Measurements from ENCODE around the gene FUS. TPM values are rescaled to one million over a fixed set of nuclear protein-coding genes. Genes with fewer than 3 reads are reported as not detected.
A peak's percentile ranks its signal among the peaks of the same experiment; 100 is the strongest.
"Not testable (repeated sequence)": the region's sequence is repeated elsewhere in the genome, so short reads cannot be mapped to it uniquely, and the experiment has no call there.

The FUS gene
- total RNA-seq, 1 donor from 2014 or later = 67.2 TPM

DNA sequence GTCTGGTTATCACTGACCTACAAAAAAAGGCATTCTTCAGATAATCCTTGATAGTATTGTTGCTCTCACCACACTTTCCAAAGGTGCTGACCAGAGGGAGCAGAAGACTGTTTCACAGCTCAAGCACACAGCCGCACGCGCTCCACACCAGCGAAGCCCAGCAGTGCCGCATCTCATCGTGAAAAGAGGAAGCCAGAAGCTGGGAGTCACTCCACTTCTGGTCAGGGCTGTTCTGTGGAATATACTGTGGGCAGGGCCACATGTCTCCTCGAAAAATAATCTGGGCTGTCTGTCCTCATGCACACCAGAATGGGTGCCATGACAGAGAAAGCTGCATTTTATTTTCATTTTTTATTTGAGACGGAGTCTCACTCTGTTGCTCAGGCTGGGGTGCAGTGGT lies 22.8 kb upstream of the FUS start:
- no peak overlapping the region for H3K4me3 ChIP-seq (ENCODE audit: low read depth, low read length)
- TF ChIP-seq, protein P1, sequence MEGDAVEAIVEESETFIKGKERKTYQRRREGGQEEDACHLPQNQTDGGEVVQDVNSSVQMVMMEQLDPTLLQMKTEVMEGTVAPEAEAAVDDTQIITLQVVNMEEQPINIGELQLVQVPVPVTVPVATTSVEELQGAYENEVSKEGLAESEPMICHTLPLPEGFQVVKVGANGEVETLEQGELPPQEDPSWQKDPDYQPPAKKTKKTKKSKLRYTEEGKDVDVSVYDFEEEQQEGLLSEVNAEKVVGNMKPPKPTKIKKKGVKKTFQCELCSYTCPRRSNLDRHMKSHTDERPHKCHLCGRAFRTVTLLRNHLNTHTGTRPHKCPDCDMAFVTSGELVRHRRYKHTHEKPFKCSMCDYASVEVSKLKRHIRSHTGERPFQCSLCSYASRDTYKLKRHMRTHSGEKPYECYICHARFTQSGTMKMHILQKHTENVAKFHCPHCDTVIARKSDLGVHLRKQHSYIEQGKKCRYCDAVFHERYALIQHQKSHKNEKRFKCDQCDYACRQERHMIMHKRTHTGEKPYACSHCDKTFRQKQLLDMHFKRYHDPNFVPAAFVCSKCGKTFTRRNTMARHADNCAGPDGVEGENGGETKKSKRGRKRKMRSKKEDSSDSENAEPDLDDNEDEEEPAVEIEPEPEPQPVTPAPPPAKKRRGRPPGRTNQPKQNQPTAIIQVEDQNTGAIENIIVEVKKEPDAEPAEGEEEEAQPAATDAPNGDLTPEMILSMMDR (conservative IDR thresholded peaks at IDR 0.05; ENCODE audit: low read depth, low read length) = no peak
- no peak for DNase-seq (ENCODE audit: low read depth)

DNA sequence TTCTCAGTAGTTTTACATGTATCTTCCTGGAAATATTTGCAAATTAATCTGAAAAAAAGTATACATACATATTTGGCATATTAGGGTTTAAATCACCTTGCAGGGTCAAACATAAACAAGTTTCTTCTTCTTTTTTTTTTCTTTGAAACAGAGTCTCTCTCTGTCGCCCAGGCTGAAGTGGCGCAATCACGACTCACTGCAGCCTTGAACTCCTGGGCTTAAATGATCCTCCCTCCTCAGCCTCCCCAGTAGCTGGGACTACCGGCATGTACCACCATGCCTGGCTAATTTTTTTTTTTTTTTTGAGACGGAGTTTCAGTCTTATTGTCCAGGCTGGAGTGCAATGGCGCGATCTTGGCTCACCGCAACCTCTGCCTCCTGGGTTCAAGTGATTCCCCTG lies 12.6 kb upstream of the FUS start:
- no peak for DNase-seq (ENCODE audit: low read depth)
- TF ChIP-seq, protein P1 (conservative IDR thresholded peaks at IDR 0.05; ENCODE audit: low read depth, low read length) = no peak
- H3K4me3 ChIP-seq (ENCODE audit: low read depth, low read length) = no peak overlapping the region

DNA sequence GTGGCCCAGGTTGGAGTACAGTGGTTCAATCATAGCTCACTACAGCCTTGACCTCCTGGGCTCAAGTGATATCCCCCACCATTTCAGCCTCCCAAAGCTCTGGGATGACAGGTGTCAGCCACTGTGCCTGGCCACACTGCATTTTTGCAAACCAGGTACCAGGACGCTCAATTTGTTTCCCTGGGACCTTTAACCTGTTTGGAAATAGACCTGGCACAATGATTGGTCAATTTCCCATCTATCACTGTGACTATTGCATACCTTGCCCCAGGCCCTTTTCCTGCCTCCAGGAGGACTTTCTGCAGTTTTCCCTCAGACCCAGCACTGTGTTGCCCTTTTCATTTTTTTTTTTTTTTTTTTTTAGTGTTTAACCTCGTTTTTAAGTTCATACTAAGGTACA lies 11.1 kb upstream of the FUS start:
- TF ChIP-seq, protein P1 (conservative IDR thresholded peaks at IDR 0.05; ENCODE audit: low read depth, low read length) = no peak
- no peak for DNase-seq (ENCODE audit: low read depth)
- H3K4me3 ChIP-seq (ENCODE audit: low read depth, low read length) = no peak overlapping the region

DNA sequence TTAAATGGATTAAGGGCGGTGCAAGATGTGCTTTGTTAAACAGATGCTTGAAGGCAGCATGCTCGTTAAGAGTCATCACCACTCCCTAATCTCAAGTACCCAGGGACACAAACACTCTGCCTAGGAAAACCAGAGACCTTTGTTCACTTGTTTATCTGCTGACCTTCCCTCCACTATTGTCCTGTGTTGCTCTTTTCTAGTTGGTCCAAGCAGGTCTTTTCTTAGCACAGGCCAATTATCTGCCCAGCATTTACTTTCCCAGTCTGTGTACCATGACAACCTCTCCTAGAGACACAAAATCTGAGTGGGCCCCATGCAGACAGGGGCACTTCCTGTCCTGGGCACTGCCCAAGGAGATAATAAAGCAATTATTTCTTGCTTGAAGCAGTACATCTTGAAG lies 9.9 kb upstream of the FUS start:
- DNase-seq (ENCODE audit: low read depth); H3K4me3 ChIP-seq (ENCODE audit: low read depth, low read length): not testable (repeated sequence)

DNA sequence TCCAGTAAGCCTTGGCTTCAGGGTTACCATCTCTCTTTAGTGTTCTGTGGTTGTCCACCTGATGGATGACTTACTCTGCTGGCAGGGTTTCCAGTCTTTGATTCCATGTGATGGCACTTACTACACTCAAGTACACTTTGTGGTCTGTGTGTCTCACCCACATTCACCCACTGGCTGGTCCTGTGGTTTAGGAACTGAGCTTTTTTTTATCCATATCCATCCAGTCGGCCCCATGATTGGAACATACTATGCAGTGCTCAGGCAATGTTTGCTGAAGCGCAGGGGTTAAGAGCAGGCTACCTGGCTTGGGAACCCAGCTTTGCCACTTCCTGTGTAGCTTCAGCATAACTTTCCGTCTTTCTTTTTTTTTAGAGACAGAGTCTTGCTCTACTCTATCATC lies 2.8 kb upstream of the FUS start:
- TF ChIP-seq, protein P1 (conservative IDR thresholded peaks at IDR 0.05; ENCODE audit: low read depth, low read length) = no peak
- no peak overlapping the region for H3K4me3 ChIP-seq (ENCODE audit: low read depth, low read length)
- peak; percentile 74 for DNase-seq (ENCODE audit: low read depth)

DNA sequence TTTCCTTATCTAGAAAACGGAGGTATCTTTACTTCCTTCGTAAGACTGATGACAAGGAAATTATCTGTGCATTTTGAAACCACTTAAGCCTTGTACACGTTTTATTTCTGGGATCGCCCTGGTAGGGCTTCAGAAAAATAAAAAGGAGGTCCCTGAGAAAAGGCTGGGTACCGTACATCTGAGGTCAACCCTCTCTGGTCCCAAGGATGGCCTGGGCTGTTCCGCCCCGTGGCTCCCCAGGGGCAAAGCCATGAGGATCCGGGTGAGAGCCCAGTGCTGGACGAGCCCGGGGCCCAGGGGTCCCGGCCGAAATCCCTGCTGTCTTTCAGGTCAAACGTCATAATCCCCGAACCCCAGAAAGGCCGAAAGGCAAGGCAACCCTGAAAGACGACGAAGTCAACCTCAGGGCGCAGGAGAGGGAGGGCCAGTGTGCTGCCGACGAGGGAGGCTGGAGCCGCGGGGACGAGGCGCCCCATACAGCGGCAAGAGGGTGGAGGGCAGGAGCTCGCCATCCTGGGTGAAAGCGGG lies 656 bp upstream of the FUS start:
- TF ChIP-seq, protein P1 (conservative IDR thresholded peaks at IDR 0.05; ENCODE audit: low read depth, low read length) = no peak
- peak overlapping the region; percentile 89 for H3K4me3 ChIP-seq (ENCODE audit: low read depth, low read length)
- DNase-seq (ENCODE audit: low read depth) = no peak

DNA sequence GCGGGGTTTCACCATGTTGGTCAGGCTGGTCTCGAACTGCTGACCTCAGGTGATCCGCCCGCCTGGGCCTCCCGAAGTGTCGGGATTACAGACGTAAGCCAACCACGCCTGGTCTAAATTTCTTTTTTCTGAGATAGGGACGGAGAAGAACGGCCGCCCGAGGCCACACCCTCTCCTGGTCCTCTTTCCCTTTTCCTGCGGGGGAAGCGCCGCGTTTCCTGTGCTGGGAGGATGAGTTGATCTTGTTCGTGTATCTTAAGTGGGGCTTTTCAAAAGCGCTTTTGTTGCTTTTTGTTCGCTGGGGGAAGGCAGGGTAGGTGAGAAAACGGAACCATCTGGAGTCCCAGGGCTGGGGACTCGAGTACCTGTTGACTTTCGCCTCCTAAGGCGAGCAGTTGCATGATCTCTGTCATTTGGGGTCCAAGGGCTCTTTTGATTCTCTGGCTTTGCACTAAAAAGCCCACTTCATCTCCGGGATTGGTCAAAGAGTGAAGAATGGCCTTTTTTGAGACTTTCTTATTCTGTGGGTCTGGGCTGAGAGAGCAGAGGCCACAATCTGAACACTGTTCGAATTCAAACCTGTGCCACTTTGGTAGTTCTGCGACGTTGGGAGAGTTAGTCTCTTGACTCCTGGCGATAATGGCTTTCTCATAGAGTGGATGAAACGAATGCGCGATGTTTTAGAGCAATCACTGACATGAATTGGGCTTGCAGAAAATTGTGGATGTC lies 1.3 kb downstream of the FUS start:
- DNase-seq (ENCODE audit: low read depth) = no peak
- H3K4me3 ChIP-seq (ENCODE audit: low read depth, low read length) = peak overlapping the region; percentile 89
- TF ChIP-seq, protein P1 (conservative IDR thresholded peaks at IDR 0.05; ENCODE audit: low read depth, low read length) = no peak

All from epithelial cell of proximal tubule (primary cell).